ENCODE results near the gene CD2BP2.
A peak's percentile ranks its signal among the peaks of the same experiment; 100 is the strongest.

The CD2BP2 gene

GRCh38 chr16:30382111-30382881 lies 27.2 kb upstream of the CD2BP2 start, which contains the start of gene SEPTIN1:
TSS of gene SEPTIN1 (minus strand) at chr16:30382561. CDS start at chr16:30382542, 19 bp downstream.
- no peak for TF ChIP-seq CTCF (conservative IDR thresholded peaks at IDR 0.05; ENCODE audit: control insufficient read depth, insufficient read depth, low read depth, low read length)
- no peak for DNase-seq (ENCODE audit: low read depth)
- no peak within 1 kb of the TSS for H3K4me3 ChIP-seq (ENCODE audit: control insufficient read depth, low read depth, low read length)

GRCh38 chr16:30381291-30382041 lies 26.4 kb upstream of the CD2BP2 start:
- H3K4me3 ChIP-seq (ENCODE audit: control insufficient read depth, low read depth, low read length), result no peak overlapping the region
- TF ChIP-seq CTCF (conservative IDR thresholded peaks at IDR 0.05; ENCODE audit: control insufficient read depth, insufficient read depth, low read depth, low read length), result no peak
- no peak for DNase-seq (ENCODE audit: low read depth)

- H3K4me3 ChIP-seq (ENCODE audit: control insufficient read depth, low read depth, low read length), result no peak overlapping the region
- no peak for DNase-seq (ENCODE audit: low read depth)
- TF ChIP-seq CTCF (conservative IDR thresholded peaks at IDR 0.05; ENCODE audit: control insufficient read depth, insufficient read depth, low read depth, low read length), result no peak
Observed at GRCh38 chr16:30380803-30381208, 25.7 kb upstream of the CD2BP2 start.

GRCh38 chr16:30380072-30380802 lies 25.1 kb upstream of the CD2BP2 start:
- no peak for TF ChIP-seq CTCF (conservative IDR thresholded peaks at IDR 0.05; ENCODE audit: control insufficient read depth, insufficient read depth, low read depth, low read length)
- DNase-seq (ENCODE audit: low read depth), result no peak
- no peak overlapping the region for H3K4me3 ChIP-seq (ENCODE audit: control insufficient read depth, low read depth, low read length)

- peak overlapping the region; percentile 77 for H3K4me3 ChIP-seq (ENCODE audit: control insufficient read depth, low read depth, low read length)
- no peak for TF ChIP-seq CTCF (conservative IDR thresholded peaks at IDR 0.05; ENCODE audit: control insufficient read depth, insufficient read depth, low read depth, low read length)
- DNase-seq (ENCODE audit: low read depth), result no peak
Observed at GRCh38 chr16:30379158-30379783, 24.2 kb upstream of the CD2BP2 start.
